ENCODE data around the gene CROCC2. TPM values are rescaled to one million over a fixed set of nuclear protein-coding genes. Genes with fewer than 3 reads are reported as not detected.

Gene CROCC2
- total and polyA plus RNA-seq, 2 donors from 2014 or later: 0.13 TPM; not detected in 1

DNA sequence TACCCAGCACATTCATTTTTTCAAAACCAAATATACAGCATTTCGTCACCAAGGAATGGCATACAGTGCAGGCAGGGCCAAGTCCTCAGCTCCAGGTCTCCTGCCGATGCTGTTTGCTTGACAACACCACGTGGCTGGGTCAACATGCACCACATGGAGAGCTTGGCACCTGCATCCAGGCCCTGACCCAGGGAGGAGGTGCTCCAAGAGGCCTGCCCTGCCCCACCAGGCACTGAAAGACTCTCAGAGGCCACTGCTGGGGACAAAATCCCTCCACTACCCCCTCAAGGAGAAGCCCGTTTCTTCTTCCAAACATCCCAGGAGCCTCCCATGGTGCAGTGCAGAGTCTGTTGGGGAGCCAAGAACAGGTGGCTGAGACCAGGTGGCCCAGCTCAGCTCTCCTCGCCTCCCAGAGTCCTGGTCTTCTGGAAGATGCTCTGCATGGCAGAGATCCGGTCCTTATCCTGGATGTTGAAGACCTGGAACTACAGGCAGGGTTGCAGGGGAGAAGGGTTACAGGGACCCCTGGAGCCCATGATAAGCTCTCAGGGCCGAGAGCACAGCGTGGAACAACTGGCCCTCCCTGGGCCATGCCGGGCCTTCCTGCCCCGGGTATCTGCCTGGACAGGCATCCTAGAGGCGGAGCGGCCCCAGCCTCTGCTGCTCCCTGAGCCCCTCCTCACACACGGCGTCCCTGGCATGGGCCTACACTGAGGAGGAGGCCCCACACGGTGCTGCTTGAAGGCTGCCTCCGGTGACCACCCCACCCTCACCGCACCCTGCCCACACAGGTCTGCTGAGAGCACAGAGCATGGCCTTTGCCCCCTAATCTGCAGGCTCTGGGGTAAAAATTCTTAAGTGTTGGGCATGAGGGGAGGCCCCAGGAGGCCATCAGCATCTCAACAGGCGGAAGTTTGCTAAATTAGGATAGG, 19.2 kb upstream of the CROCC2 start:
- intact Hi-C loops (cut with DNase I): no loop called here
- no peak overlapping the region for H3K4me3 ChIP-seq (ENCODE audit: low read length in 3 of 3)
- TF ChIP-seq, protein P1, sequence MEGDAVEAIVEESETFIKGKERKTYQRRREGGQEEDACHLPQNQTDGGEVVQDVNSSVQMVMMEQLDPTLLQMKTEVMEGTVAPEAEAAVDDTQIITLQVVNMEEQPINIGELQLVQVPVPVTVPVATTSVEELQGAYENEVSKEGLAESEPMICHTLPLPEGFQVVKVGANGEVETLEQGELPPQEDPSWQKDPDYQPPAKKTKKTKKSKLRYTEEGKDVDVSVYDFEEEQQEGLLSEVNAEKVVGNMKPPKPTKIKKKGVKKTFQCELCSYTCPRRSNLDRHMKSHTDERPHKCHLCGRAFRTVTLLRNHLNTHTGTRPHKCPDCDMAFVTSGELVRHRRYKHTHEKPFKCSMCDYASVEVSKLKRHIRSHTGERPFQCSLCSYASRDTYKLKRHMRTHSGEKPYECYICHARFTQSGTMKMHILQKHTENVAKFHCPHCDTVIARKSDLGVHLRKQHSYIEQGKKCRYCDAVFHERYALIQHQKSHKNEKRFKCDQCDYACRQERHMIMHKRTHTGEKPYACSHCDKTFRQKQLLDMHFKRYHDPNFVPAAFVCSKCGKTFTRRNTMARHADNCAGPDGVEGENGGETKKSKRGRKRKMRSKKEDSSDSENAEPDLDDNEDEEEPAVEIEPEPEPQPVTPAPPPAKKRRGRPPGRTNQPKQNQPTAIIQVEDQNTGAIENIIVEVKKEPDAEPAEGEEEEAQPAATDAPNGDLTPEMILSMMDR (IDR thresholded peaks at IDR 0.05; ENCODE audit: borderline replicate concordance, extremely low read depth, insufficient read depth): no peak

DNA sequence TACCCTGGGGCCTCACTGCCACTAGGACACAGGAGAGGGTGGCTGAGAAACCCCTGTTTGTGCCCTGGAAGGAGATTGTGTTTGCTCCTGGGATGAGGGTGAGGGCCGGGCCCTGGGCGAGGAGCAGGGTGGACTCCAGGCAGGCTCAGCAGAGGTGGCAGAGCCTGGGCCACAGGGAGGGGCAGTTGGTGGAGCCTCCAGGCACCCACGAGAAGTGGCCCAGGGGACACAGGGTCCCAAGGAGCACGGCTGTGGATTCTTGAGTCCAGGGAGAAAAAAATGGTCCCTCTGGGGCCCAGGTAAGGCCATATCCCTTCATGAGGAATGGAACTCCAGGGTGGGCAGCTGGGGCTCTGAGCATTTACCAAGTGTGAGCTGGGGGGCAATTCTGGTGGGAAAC, 18.5 kb upstream of the CROCC2 start:
- no peak for FAIRE-seq
- TF ChIP-seq, protein P1 (IDR thresholded peaks at IDR 0.05; ENCODE audit: borderline replicate concordance, extremely low read depth, insufficient read depth): no peak

More for the DNA sequence above, 19.2 kb upstream of the CROCC2 start:
- no peaks in the 10 kb centered on the region for H3K9me3 ChIP-seq (ENCODE audit: control insufficient read depth in 2 of 3, insufficient read depth in 1 of 3, low read length in 3 of 3)
- FAIRE-seq (no peak), DNase-seq (peak in 2 of 5 donors; percentile 16 to 55)
- H3K9ac ChIP-seq (ENCODE audit: low read length in 3 of 3): no peak overlapping the region
- H3K4me1 ChIP-seq (ENCODE audit: control insufficient read depth in 2 of 3, insufficient read depth in 2 of 3, low read depth in 1 of 3, low read length in 3 of 3): no peaks in the 10 kb centered on the region
- H3K27me3 ChIP-seq (ENCODE audit: control insufficient read depth, insufficient read depth, low read length): no peaks in the 10 kb centered on the region
- no peak overlapping the region for H3K27ac ChIP-seq (ENCODE audit: low read depth in 2 of 2, low read length in 2 of 2)
- no peaks in the 10 kb centered on the region for H3K36me3 ChIP-seq (ENCODE audit: control insufficient read depth in 2 of 3, insufficient read depth in 3 of 3, low read length in 3 of 3)

DNA sequence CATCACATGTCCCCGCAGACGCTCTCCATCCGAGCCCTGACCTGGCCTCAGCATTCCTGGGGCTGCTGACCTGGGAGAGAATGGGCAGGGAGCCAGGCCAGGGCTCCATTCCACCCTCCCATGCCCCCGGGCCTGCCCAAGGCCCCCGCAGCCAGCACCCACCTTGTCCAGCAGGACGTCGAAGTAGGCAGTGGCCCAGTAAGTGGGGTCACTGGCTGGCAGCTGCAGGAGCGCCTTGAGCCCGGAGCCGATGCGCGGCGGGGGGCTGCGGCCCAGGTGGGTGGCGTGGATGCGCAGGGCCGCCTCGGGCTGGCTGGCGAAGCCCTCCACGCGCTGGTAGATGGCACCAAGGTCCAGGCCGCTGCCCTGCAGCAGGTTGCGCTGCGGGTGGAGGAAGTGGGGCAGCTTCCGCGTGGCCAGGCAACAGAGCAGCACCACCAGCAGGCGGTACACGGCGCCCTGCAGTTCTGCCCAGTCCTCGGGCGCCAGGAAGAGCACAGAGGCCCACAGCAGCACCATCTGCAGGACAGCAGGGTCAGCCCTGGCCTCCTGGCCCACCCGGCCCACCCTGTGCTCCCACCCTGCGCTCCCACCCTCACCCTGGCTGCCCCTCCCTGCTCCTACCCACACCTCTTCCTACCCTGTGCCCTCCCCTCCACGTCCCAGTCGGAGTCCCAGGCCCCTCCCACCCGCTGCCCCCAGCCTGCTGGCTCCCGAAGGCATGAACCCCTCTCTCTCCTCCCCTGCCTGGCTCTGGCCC, 17.8 kb upstream of the CROCC2 start:
- Histone ChIP-seq H3K9me3 (ENCODE audit: control insufficient read depth in 2 of 3, insufficient read depth in 1 of 3, low read length in 3 of 3) (no peaks in the 10 kb centered on the region), H3K4me3 (ENCODE audit: low read length in 3 of 3) (no peak overlapping the region), H3K4me1 (ENCODE audit: control insufficient read depth in 2 of 3, insufficient read depth in 2 of 3, low read depth in 1 of 3, low read length in 3 of 3) (no peaks in the 10 kb centered on the region), H3K9ac (ENCODE audit: low read length in 3 of 3) (no peak overlapping the region), H3K27ac (ENCODE audit: low read depth in 2 of 2, low read length in 2 of 2) (no peak overlapping the region), H3K27me3 (ENCODE audit: control insufficient read depth, insufficient read depth, low read length) (no peaks in the 10 kb centered on the region), H3K36me3 (ENCODE audit: control insufficient read depth in 2 of 3, insufficient read depth in 3 of 3, low read length in 3 of 3) (no peaks in the 10 kb centered on the region)
- no peak for FAIRE-seq
- intact Hi-C loops (cut with DNase I): no loop called here
- DNase-seq: peak in 2 of 5 donors; percentile 34 to 71
- TF ChIP-seq, protein P1 (IDR thresholded peaks at IDR 0.05; ENCODE audit: borderline replicate concordance, extremely low read depth, insufficient read depth): peak; percentile 11

More for the DNA sequence above, 18.5 kb upstream of the CROCC2 start:
- Histone ChIP-seq H3K4me1 (ENCODE audit: control insufficient read depth in 2 of 3, insufficient read depth in 2 of 3, low read depth in 1 of 3, low read length in 3 of 3) (no peaks in the 10 kb centered on the region), H3K27ac (ENCODE audit: low read depth in 2 of 2, low read length in 2 of 2) (no peak overlapping the region), H3K27me3 (ENCODE audit: control insufficient read depth, insufficient read depth, low read length) (no peaks in the 10 kb centered on the region), H3K9ac (ENCODE audit: low read length in 3 of 3) (no peak overlapping the region), H3K9me3 (ENCODE audit: control insufficient read depth in 2 of 3, insufficient read depth in 1 of 3, low read length in 3 of 3) (no peaks in the 10 kb centered on the region), H3K36me3 (ENCODE audit: control insufficient read depth in 2 of 3, insufficient read depth in 3 of 3, low read length in 3 of 3) (no peaks in the 10 kb centered on the region), H3K4me3 (ENCODE audit: low read length in 3 of 3) (no peak overlapping the region)
- DNase-seq: peak in 2 of 5 donors; percentile 18 to 40
- intact Hi-C loops (cut with DNase I): no loop called here
